ENCODE data around the gene HES6.

The HES6 gene

GRCh38 chr2:238257786-238258700, 18.2 kb upstream of the HES6 start:
- no peak overlapping the region for H3K4me3 ChIP-seq (replicated peaks; ENCODE audit: low read depth, low read length)
- DNase-seq (ENCODE audit: extremely low read depth, low read depth), result no peak
- no peak for TF ChIP-seq CTCF (IDR thresholded peaks at IDR 0.05; ENCODE audit: low read depth, low read length, missing control alignments)

GRCh38 chr2:238256594-238257104, 16.8 kb upstream of the HES6 start:
- no peak overlapping the region for H3K4me3 ChIP-seq (replicated peaks; ENCODE audit: low read depth, low read length)
- peak; percentile 24 for DNase-seq (ENCODE audit: extremely low read depth, low read depth)
- peak; percentile 90 for TF ChIP-seq CTCF (IDR thresholded peaks at IDR 0.05; ENCODE audit: low read depth, low read length, missing control alignments)

DNA sequence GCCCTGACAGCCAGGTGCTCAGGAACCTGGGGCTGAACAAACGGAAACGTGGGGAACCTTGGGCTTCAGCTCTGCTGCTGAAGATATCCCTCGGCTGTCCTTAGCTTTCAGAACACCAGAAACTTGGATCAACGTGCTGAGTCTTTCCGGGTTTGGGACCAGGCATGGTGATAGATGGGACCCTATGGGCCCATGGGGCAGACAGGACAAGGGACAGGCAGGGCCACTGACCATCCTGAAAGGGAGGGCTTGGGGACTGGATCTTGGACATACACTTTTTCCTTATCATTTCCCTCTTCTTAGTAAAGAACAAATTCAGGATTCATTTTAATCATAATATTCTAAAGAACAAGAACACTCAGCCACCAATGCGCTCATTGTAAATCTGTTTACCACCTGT, 16.3 kb upstream of the HES6 start:
- TF ChIP-seq CTCF (IDR thresholded peaks at IDR 0.05; ENCODE audit: low read depth, low read length, missing control alignments), result no peak
- no peak for DNase-seq (ENCODE audit: extremely low read depth, low read depth)
- H3K4me3 ChIP-seq (replicated peaks; ENCODE audit: low read depth, low read length), result no peak overlapping the region

DNA sequence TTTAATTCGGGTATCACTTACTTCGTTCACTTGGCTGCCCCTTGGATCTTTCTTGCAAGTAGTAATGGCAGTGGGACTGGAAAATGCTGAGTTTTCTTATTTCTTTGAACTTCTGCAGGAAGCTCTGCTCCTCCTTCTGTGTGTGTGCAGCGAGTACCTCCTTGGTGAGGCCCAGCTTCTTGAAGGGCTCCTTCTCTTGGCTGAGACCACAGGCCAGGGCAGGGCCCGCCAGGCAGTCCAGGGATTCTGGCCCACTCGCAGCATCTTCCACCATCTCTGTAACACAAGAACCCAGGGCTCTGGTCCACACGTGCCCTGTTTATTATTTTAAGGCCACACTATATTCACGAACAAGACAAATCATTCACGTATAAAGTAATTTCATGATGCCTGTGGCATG, 15.8 kb upstream of the HES6 start:
- no peak overlapping the region for H3K4me3 ChIP-seq (replicated peaks; ENCODE audit: low read depth, low read length)
- no peak for TF ChIP-seq CTCF (IDR thresholded peaks at IDR 0.05; ENCODE audit: low read depth, low read length, missing control alignments)
- no peak for DNase-seq (ENCODE audit: extremely low read depth, low read depth)

- no peak for DNase-seq (ENCODE audit: extremely low read depth, low read depth)
- TF ChIP-seq CTCF (IDR thresholded peaks at IDR 0.05; ENCODE audit: low read depth, low read length, missing control alignments), result no peak
- no peak overlapping the region for H3K4me3 ChIP-seq (replicated peaks; ENCODE audit: low read depth, low read length)
Measured at GRCh38 chr2:238255151-238255551, 15.3 kb upstream of the HES6 start.

GRCh38 chr2:238254095-238254723, 14.4 kb upstream of the HES6 start:
- DNase-seq (ENCODE audit: extremely low read depth, low read depth), result no peak
- no peak for TF ChIP-seq CTCF (IDR thresholded peaks at IDR 0.05; ENCODE audit: low read depth, low read length, missing control alignments)
- H3K4me3 ChIP-seq (replicated peaks; ENCODE audit: low read depth, low read length), result no peak overlapping the region
